Spleen (tissue), 7 donors: Measurements from ENCODE around the gene PLEKHG1.

Experiments used
- POLR2A ChIP-seq, 3 donors: fragments of 450-650 bp; IDR thresholded peaks; one replicate each; pipeline ENCODE4 v1.5.1; 2017; ENCODE audit warnings: antibody characterized with exemption in 3 of 3, mild to moderate bottlenecking in 1 of 3
- TF ChIP-seq, protein P1 (sequence below), 11 experiments: fragments of 200-600 bp in 7 of 11; fragments of 450-650 bp in 4 of 11; sonication (generic) in 4 of 11; IDR thresholded peaks in 8 of 11; conservative IDR thresholded peaks in 3 of 11; 1 replicate in 7 of 11; 2 replicates in 4 of 11; pipeline versions ENCODE4 v1.4.0 to v1.8.0; 2016 to 2021; ENCODE audit warnings: antibody characterized with exemption in 11 of 11, inconsistent platforms in 4 of 11, mild to moderate bottlenecking in 1 of 11
- donor health status: DM: no; HTN: no; CAD: no; lungs with moderate emphysema.
- donor health status: DM: no; HTN: no; CAD: no.
- donor health status: DM: no; HTN: no; CAD: no.

DNA sequence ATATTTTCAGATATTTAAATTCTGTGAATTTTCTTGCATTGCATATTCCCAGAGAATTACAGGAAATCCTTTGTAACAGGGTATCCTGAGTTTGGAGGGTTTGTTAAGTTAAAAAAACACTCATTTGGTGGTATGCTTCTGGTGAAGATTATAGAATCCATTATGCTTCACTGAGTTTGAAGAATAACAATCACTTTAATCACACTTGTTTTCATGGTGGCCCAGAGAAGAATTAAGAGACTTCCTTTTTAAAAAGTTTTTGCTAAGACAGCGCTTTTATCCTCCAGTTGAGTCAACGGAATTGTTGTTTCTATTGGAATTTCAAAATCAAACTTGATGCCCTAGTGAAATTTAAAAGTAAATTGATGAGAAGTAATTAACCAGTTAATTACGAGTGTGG is 17.4 kb downstream of the PLEKHG1 start:
- TF ChIP-seq, protein P1, sequence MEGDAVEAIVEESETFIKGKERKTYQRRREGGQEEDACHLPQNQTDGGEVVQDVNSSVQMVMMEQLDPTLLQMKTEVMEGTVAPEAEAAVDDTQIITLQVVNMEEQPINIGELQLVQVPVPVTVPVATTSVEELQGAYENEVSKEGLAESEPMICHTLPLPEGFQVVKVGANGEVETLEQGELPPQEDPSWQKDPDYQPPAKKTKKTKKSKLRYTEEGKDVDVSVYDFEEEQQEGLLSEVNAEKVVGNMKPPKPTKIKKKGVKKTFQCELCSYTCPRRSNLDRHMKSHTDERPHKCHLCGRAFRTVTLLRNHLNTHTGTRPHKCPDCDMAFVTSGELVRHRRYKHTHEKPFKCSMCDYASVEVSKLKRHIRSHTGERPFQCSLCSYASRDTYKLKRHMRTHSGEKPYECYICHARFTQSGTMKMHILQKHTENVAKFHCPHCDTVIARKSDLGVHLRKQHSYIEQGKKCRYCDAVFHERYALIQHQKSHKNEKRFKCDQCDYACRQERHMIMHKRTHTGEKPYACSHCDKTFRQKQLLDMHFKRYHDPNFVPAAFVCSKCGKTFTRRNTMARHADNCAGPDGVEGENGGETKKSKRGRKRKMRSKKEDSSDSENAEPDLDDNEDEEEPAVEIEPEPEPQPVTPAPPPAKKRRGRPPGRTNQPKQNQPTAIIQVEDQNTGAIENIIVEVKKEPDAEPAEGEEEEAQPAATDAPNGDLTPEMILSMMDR (IDR thresholded peaks at IDR 0.05 in 8 of 11, conservative IDR thresholded peaks at IDR 0.05 in 3 of 11): no peak
- TF ChIP-seq POLR2A (IDR thresholded peaks at IDR 0.05): no peak
